GM19463 (cell line): ENCODE results near the gene ZNF367.
A peak's percentile ranks its signal among the peaks of the same experiment; 100 is the strongest.
"Not testable (repeated sequence)": the region's sequence is repeated elsewhere in the genome, so short reads cannot be mapped to it uniquely, and the experiment has no call there.

Source experiments
- ATAC-seq: cut with Tn5 transposase; IDR thresholded peaks from one replicate; pipeline ENCODE4 v1.9.1; 2021; ENCODE audit warnings: mild to moderate bottlenecking, moderate library complexity; ENCODE audit not compliant: unreplicated experiment

The ZNF367 gene

DNA sequence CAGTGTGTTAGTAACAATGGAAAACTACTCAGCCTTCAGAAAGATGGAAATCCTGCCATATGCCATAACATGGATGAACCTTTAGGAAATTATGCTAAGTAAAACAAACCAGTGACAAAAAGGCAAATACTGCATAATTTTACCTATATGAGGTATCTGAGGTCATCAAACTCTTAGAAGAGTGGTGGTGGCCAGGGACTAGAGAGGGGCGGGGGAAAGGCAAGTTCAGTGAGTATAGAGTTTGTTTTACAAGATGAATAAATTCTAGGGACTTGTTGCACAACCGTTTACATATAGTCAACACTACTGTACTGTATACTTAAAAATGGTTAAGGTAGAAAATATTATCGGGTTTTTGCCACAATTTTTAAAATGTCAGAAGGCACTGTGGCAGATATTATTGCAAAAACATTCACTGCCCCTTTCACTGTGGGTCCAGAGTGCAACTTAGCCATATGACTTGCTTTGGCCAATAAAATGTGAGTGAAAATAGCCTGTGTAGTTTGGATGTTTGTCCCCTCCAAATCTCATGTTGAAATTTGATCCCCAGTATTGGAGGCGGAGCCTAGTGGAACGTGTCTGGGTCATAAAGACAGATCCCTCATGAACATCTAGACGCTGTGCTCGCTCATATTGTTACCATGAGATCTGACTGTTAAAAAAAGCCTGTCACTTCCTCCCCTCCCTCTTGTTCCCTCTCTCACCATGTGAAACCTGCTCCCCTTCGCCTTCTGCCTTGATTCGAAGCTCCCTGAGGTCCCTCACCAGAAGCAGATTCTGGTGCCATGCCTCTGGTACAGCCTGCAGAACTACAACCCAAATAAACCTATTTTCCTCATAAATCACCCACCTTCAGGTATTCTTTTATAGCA is 9.5 kb downstream of the ZNF367 start:
- ATAC-seq = no peak

DNA sequence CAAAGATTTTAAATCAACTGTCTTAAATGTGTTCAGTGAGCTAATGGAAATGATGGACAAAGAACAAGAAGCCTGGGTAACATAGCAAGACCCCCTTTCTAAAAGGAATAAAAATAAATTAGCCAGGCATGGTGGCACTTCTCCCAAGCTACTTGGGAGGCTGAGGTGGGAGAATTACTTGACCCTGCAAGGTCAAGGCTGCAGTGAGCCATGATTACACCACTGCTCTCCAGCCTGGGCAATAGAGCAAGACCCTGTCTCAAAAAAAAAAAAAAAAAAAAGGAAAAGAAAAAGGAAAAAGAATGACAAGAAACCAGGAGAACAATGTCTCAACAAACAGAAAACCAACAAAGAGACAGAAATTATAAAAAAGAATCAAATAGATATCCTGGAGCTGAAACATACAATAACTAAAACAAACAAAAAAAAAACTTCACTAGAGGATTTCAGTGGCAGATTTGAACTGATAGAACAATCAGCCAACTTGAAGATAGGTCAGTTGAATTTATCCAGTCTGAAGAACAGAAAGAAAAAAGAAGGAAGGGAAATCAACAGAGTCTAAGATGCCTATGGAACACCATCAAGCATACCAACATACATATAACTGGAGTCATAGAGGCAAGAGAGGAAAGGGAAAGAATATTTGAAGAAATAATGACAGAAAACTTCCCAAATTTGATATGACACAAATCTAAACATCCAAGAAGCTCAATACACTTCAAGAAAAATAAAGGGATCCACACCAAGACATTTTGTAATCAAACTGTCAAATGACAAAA is 17.8 kb downstream of the ZNF367 start:
- no peak for ATAC-seq

DNA sequence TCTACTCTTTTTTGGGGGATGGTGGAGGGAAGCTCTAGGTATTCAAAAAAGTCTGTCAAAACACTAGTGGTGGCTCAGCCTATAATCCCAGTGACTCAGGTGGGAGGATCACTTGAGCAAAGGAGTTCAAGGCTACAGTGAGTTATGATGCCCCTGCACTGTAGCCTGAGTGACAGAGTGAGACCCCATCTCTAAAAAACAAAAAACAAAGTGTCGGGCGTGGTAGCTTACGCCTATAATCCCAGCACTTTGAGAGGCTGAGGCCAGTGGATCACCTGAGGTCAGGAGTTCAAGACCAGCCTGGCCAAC is 18.9 kb downstream of the ZNF367 start:
- ATAC-seq = peak; percentile 32

DNA sequence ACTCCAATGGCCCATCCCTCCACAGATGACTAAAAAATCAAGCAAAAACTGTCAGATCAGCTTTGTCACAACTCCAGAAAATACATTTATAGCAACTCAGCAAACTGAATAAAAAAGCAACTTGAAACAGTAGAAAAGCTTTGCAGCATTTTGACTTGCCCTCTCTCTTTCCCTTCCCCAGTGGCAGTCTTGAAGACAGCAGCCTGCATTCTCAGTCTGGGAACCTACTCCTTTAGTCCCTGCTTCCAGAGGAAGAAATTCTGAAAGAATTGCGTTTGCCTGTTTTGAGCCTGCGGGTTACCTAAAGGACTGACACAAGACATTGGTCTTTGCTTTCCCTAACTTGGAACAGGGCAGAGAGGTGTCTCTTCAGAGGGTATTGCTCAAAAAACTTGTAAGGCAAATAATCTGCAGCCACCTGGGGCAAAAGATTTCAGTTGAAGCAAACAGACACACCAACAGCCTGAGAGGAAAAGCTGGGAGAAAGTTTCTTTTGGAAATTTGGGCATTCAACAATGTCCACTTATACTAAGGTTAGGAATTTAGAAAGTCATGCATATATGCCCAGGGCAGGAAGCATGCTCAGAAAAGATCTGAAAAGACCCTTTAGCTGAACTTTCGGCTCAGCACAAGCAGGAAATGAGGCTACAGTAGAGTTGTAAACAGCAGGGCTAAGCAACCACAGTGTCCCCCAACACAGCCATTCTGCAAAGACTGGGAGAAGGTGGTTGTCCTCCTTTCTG is 19.4 kb downstream of the ZNF367 start:
- peak; percentile 42 for ATAC-seq

DNA sequence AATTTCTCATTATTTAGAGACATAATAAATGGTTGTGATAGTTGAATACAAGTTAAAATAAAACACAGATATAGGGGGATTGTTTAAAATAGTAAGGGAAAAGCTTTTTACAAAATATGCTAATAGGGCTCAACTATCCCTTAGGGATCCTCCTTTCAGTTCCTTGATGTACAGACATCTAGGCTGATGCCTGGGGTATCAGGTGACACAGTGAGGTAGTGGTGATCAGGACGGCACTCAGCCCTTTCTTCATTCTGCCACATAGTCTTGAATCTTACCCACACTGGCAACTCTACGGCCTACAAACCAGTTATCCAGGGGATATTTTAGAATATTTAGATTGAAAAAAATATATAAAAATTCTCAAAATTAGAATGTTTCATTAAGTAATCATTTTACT is 22.2 kb downstream of the ZNF367 start:
- no peak for ATAC-seq

DNA sequence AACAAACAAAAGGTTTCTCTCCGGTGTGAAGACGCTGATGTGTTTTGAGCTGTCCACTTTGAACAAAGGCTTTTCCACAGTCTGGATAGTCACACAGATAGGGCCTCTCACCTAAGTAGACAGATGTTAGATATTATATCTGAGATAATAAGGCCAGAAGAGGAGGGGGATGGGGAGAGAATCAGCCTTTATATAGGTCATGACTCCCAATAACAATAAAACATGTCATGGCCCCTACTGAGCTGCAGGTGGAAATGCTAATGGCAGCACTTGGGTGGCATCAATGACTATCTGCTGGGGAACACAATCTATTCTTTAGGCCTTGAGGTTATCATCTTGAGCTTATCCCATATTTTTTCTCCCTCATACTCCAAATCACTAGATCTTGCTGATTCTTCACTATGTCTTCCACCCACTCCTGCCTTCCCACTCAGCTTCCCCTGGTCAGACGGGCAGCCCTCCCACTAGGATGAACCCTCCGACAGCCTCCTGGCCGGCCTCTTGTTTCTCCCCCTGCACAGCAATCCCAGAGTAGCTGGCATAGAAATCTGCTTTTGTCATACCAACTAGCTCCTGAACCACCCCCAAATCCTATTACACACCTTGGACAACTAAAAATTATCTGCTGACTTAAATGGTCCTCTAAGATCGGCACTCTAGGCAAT is 23.2 kb downstream of the ZNF367 start:
- ATAC-seq = no peak

DNA sequence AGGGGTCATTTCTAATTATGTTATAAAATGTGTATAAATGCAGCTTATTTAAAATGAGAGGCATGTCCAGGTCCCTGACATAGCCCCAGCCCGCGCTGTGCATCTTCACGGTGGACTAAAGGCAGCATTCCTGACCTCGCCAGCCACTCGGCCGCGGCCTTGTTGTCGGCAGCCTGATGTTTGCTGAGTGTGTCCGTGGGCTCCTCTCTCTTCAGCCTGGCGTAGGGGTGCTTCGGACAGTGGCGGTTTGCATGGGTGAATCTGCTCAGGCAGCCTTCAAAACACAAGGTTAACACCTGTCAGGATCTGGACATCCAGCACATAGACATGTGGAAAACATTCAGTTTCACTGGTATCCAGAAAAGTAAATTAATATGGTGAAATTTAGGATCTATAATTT is 25.9 kb downstream of the ZNF367 start:
- ATAC-seq = no peak

DNA sequence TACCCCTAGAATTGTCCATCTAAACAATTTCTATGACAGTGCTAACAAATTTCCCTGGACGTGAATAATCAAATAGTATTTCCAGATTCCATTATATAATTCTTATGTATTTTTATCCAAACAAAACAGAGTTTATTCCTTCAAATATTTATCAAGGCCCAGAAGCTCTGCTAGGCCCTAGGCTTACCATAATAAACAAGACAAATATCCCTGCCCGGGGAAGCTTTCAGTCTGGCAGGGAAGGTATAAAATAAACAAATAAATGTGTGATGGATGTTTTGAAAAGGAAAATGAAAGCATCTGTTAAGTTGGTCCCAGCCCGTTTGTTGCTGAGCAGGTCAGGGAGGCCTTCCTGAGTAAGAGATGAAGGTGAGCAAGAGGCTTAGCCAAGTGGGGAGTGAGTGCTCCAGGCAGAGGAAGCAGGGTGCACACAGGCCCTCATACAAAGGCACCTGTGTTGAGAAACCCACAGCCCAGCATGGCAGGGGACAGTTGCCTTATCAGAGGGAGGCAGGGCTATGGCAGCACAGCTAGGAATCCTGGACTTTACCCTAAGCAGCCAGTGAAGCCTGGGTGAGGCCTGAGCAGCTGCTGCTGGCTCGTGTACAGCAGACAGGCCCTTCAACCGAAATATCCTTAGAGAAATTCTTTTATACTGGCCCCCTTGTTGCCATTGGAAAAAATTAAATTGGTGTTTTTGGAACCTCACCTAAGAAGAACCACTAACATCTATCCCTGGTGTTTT is 27.0 kb downstream of the ZNF367 start:
- no peak for ATAC-seq

DNA sequence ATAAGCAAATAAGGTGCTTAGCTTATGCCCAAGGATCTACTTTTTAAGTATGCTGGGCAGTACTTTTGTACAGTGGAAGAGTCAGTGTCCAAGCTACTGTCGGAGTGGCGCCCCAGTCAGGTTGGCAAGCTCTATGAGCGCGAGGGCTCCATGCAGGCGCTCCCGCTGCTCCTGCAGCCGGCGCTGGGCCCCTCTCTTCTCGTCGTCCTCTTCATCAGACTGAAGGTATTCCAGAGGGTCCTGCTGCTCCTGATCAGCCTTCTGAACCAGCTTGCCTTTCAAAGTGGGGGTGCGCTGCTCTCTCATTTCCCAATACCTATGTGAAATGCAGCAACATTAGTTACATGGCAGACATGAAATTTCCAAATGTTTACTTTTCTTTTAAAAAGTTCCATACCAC is 30.0 kb downstream of the ZNF367 start:
- ATAC-seq = no peak

DNA sequence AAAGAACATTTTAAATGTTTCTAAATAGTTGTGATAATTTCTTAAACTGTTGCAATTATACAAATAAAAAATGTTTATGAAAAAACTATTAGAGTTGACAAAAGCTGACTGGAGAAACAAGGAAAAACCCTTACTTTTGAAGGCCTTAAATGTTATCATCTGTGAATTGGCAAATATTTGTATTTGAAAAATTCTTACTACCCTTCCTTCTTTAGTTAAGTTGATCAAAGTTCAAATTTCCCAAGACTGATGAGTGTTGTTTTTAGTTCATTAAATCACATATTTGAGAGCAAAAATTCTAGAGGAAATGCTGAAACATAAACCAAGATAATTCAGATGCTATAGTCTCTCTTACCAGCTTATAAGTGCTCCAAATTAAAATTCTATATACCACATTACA is 32.0 kb downstream of the ZNF367 start:
- ATAC-seq = no peak

DNA sequence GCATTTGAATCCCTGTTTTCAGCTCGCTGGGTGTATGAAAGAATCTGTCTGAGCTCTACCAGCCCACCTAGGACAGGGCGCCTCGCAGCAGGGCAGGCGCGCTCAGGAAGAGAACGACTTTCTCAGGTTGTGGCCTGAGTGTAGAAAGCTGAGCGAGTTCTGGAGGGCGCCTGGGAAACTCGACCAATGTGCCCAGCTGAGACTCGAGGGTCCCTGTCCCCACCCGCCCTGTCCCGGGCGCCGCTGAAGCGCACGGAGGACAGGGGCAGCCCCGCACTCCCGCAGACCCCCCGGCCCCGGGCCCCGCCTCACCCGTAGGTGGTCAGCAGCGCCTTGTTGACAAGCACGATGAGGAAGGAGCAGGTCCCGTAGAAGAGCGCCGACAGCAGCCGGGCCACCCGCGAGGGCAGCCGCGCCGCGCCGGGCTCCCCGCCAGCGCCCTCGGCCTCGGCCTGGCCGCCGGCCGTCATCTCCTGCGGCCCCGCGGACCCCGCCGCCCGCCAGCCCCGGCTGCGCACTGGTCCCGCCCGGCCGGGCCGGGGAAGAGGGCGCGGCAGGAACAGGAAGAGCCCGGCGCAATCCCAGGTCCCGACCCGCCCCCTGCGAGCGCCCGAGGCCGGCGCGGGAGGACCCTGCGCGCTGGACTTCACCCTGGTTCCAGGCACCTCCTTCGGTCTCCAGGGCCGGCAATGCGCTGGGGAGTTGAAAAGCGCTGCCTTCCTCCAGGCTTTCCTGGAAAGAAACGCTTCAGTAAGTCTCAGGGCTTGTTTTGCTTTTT is 34.8 kb downstream of the ZNF367 start, which contains the start of gene SLC35D2:
TSS of gene SLC35D2 (minus strand) at position 547 of the 778 bp plus-strand sequence. CDS start at position 470, 77 bp downstream.
- ATAC-seq = no peak

DNA sequence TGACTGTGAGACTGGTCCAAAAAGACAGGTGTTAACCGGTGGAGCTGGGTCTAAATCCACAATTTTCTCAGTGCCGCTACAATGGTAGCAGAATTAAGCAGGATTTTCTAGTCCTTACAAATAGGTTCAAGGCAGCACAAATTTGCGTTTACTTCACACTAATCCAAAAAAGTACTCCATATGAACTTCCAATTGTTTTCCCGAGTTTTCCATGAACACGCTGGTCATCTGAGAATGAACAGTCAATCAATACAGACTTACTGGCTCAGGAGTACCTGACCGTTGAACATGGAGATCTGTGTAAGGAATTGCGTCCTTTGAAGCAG is 35.4 kb downstream of the ZNF367 start:
- ATAC-seq = no peak

DNA sequence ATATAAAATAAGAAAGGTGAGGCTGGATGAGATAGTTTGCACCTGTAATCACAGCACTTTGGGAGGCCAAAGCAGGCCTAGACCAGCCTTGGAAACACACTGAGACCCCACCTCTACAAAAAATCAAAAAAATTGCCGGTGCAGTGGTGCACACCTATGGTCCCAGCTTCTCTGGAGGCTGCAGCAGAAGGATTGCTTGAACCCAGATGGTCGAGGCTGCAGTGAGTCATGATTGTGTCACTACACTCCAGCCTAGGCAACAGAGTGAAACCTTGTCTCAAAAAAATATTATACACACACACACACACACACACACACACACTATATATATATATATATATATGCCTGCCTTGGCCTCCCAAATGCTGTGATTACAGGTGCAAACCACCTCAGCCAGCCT is 36.0 kb downstream of the ZNF367 start:
- no peak for ATAC-seq

DNA sequence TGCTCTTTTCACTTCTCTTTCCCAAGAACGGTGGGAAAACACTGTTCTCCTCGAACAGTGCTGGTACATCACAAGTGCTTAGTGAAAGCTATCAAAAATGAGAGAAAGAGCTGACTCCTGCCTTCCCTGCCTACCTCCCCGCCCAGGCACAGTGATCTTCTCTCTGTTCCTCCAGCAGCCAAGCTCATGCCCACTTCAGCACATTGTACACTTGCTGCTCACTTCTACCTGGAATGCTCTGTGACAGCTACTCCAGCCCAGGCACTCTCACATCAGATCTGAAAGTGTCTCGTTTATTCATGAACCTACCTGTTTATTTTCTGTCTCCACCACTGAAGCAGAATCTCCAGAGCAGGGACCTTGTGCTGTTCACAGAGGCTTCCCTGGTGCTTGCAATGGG is 36.5 kb downstream of the ZNF367 start:
- no peak for ATAC-seq

DNA sequence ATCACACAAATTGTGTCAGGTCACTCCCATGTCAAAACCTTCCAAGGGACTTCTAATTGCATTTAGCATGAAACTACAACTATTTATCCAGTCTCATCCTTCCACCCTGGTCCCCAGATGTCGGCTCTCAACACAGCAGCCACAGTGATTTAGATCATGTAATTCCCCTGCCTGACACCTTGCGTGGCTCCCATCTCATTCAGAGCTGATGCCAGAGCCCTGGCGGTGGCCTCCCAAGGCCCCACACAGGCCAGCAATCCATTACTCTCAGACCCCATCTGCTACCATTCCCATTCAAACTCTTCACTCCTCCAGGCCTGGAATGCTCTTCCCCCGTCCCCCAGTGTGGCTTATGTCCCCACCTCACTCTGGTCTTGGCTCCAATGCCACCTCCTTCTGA is 37.0 kb downstream of the ZNF367 start:
- no peak for ATAC-seq

DNA sequence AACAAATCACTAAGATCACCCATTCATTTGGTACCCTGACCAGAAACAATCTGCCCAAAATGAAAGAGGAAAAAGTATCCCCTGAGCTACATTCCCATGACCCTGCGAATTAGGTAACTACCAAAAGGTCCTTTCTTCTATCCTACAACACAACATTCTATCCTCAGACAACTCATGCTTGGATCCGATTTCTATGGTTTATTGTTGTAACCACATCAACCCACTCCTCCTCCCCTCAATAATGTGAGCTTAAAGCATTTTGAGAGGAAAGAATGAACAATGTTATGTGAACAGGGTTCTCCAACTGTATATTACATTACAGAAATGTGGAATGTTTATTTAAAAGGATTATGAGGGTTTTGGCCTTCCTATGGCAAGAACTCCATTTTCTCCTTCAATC is 38.7 kb downstream of the ZNF367 start:
- no peak for ATAC-seq

DNA sequence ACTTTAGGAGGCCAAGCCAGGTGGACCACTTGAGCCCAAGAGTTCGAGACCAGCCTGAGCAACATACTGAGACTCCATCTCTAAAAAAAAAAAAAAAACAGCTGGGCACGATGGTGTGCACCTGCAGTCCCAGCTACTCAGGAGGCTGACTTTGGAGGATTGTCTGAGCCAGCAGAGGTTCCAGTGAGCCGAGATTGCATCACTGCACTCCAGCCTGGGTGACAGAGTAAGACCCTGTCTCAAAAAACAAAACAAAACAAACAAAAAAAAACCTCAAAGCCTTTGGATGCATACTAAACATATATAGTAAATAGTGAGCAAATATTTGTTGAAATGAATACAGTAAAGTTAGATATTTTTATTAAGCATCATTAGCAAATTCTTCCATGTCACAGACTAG is 40.0 kb downstream of the ZNF367 start:
- ATAC-seq = no peak

DNA sequence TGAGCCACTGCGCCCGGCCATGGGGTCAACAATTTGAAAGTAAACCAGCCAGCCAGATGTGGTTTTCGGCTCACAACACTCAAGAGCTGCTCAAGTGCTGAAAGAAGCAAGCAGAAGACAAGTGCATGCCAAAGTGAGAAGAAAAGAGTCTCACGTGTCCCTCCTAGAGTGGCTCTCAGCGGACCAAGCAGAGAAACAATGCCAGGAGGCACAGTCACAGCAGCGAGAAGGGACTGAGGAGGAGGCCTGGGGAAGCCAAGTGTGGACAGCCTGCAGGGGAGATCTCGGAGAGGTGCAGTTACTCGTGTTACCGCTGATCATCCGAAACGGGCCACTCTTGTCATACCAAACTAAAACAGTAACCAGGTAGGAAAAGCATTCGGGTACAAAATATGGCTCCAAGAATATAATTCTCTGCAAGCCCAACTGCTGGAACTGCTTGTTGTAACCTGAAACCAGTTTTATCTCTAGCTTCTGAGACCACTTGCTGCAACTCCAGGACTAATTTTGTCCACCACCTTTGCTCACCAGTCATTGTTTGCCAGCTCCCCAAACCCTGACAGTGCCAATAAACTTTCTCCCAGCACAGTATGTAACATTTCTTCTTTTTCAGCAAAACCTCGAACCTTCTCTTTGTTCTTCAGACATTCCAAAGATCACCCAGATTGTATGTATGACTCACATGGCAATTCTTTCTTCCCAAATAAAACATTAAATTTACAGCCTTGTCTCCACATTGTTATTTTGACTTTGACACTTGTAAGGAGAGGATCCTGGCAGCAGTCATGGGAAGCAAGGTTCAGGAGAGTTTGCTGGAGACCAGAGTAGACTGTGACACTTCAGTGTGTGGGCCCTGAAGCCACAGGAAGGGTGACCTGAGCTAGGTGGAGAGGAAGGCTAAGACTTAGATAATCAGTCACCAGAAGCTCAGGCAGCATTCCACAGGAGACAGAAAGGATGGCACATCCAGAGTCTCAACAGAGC is 41.0 kb downstream of the ZNF367 start:
- ATAC-seq = no peak

DNA sequence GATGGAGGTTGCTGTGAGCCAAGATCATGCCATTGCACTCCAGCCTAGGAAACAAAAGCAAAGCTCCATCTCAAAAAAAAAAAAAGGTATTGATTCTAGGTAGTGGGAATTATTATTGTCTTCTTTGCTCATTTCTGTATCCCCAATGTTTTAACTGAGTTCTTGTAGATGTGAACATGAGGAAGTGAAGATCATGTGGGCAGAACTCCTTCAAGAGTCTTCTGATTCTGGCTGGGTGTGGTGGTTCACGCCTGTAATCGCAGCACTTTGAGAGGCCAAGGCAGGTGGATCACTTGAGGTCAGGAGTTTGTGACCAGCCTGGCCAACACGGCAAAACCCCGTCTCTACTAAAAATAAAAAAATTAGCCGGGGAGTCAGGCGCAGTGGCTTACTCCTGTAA is 42.7 kb downstream of the ZNF367 start:
- not testable (repeated sequence) for ATAC-seq
